Endothelial cell of umbilical vein (primary cell): Measurements from ENCODE around the gene TNRC6C. TPM values are rescaled to one million over a fixed set of nuclear protein-coding genes. Genes with fewer than 3 reads are reported as not detected.

Experiments used
- BruUV-seq: library from RNA; stranded (reverse); fragments of 400-500 nt; replicated peaks from 2 replicates; lab custom pipeline; 2021; lab: Mats Ljungman, UMichigan
- CTCF ChIA-PET: fragments of 300-600, 350-600 bp; sonication (Branson Sonifier 250); formaldehyde crosslinking; loops from one replicate; lab custom pipeline; 2021; ENCODE audit warnings: antibody characterized with exemption, inconsistent platforms; lab: Charles Lee
- POLR2A ChIA-PET: fragments of 300-600, 350-600 bp; sonication (Branson Sonifier 250); formaldehyde crosslinking; loops from one replicate; lab custom pipeline; 2021; ENCODE audit warnings: antibody characterized with exemption, inconsistent platforms; lab: Charles Lee
- DNase-seq: peaks from one replicate; pipeline ENCODE4 v3.0.0-alpha.2; 2011; ENCODE audit warnings: low read depth, low spot score
- FAIRE-seq: peaks from 2 replicates; lab custom pipeline; 2011; peaks lifted over from hg19 to GRCh38; lab: Jason Lieb, UNC
- H2AFZ ChIP-seq: 2 replicates; pipeline ENCODE4 v1.6.0; 2012; ENCODE audit warnings: low read depth, low read length, control low read depth, inconsistent platforms
- H3K27ac ChIP-seq: 2 replicates; pipeline ENCODE4 v1.5.1; 2011; ENCODE audit warnings: low read depth, mild to moderate bottlenecking, control low read depth, low read length, moderate library complexity; ENCODE audit not compliant: insufficient read depth
- H3K27me3 ChIP-seq, 2 experiments: 2 replicates each; pipeline versions ENCODE4 v1.6.0 to v1.6.1; 2011; ENCODE audit warnings: low read length in 2 of 2, mixed read lengths in 1 of 2; ENCODE audit not compliant: control insufficient read depth in 2 of 2, insufficient read depth in 2 of 2
- H3K36me3 ChIP-seq, 2 experiments: 2 replicates in 1 of 2; 3 replicates in 1 of 2; pipeline ENCODE4 v1.5.1; 2011; ENCODE audit warnings: low read length in 2 of 2, mild to moderate bottlenecking in 1 of 2, moderate library complexity in 1 of 2; ENCODE audit not compliant: control insufficient read depth in 2 of 2, insufficient read depth in 2 of 2; ENCODE audit errors: extremely low read depth in 1 of 2
- H3K4me1 ChIP-seq: 3 replicates; pipeline ENCODE4 v1.5.1; 2011; ENCODE audit warnings: mild to moderate bottlenecking, low read length; ENCODE audit not compliant: control insufficient read depth, insufficient read depth; ENCODE audit errors: extremely low read depth
- H3K4me2 ChIP-seq: 2 replicates; pipeline ENCODE4 v1.6.1; 2011; ENCODE audit warnings: low read length, control low read depth, mixed read lengths; ENCODE audit not compliant: insufficient read depth
- H3K4me3 ChIP-seq, 3 experiments: fragments of 200-600 bp in 1 of 3; sonication (generic), shearing (Covaris generic) in 1 of 3; replicated peaks in 1 of 3; 2 replicates each; pipeline ENCODE4 v1.5.1; 2011 to 2016; ENCODE audit warnings: control low read depth in 3 of 3, low read length in 3 of 3, mild to moderate bottlenecking in 2 of 3, inconsistent platforms in 1 of 3, low read depth in 1 of 3, moderate library complexity in 1 of 3; ENCODE audit not compliant: insufficient read depth in 1 of 3
- H3K79me2 ChIP-seq: 2 replicates; pipeline ENCODE4 v1.6.0; 2012; ENCODE audit warnings: low read length, inconsistent platforms; ENCODE audit not compliant: control insufficient read depth, insufficient read depth
- H3K9ac ChIP-seq: replicated peaks from 2 replicates; pipeline ENCODE3; 2011; ENCODE audit warnings: low read length, control low read depth; ENCODE audit not compliant: insufficient read depth; ENCODE audit errors: extremely low read depth
- H3K9me1 ChIP-seq: replicated peaks from 3 replicates; pipeline ENCODE4 v1.6.0; 2011; ENCODE audit warnings: mild to moderate bottlenecking, low read length; ENCODE audit not compliant: control insufficient read depth, insufficient read depth; ENCODE audit errors: extremely low read depth
- H3K9me3 ChIP-seq: replicated peaks from 2 replicates; pipeline ENCODE4 v1.5.1; 2012; ENCODE audit warnings: low read length, inconsistent platforms; ENCODE audit not compliant: control insufficient read depth, insufficient read depth
- H4K20me1 ChIP-seq: replicated peaks from 2 replicates; pipeline ENCODE3; 2011; ENCODE audit warnings: mild to moderate bottlenecking, low read length; ENCODE audit not compliant: control insufficient read depth, insufficient read depth; ENCODE audit errors: extremely low read depth
- CTCF ChIP-seq, 2 donors: IDR thresholded peaks; 1 replicate in 1 of 2; 2 replicates in 1 of 2; pipeline ENCODE4 v1.5.1; 2011; ENCODE audit warnings: low read length in 2 of 2, mild to moderate bottlenecking in 2 of 2, moderate library complexity in 2 of 2, control low read depth in 1 of 2, inconsistent platforms in 1 of 2, low read depth in 1 of 2; ENCODE audit not compliant: insufficient read depth in 1 of 2; ENCODE audit errors: extremely low read depth in 1 of 2
- EZH2 ChIP-seq: IDR thresholded peaks from 2 replicates; pipeline ENCODE4 v1.6.1; 2012; ENCODE audit warnings: borderline replicate concordance, low read depth, mild to moderate bottlenecking, moderate library complexity, low read length, inconsistent platforms; ENCODE audit not compliant: severe bottlenecking
- FOS ChIP-seq: IDR thresholded peaks from 2 replicates; pipeline ENCODE4 v1.6.1; 2011; ENCODE audit warnings: mild to moderate bottlenecking, low read length, moderate library complexity, borderline replicate concordance; ENCODE audit not compliant: insufficient read depth
- GATA2 ChIP-seq: IDR thresholded peaks from 2 replicates; pipeline ENCODE4 v1.7.0; 2011; ENCODE audit warnings: low read depth, mild to moderate bottlenecking, moderate library complexity, mixed read lengths, low read length; ENCODE audit not compliant: insufficient read length, insufficient read depth
- JUN ChIP-seq: IDR thresholded peaks from 2 replicates; pipeline ENCODE4 v1.6.1; 2011; ENCODE audit warnings: borderline replicate concordance, low read depth; ENCODE audit not compliant: insufficient read length, insufficient read depth
- MAX ChIP-seq: IDR thresholded peaks from 2 replicates; pipeline ENCODE4 v1.6.1; 2011; ENCODE audit not compliant: insufficient read depth, insufficient read length
- MYC ChIP-seq: IDR thresholded peaks from one replicate; pipeline ENCODE4 v1.6.1; 2011; ENCODE audit warnings: mild to moderate bottlenecking, low read depth, low read length
- POLR2A ChIP-seq: IDR thresholded peaks from 2 replicates; pipeline ENCODE4 v1.6.1; 2012; ENCODE audit warnings: low read depth, mild to moderate bottlenecking, control low read depth, low read length
- POLR2AphosphoS5 ChIP-seq: IDR thresholded peaks from 2 replicates; pipeline ENCODE4 v1.6.1; 2012; ENCODE audit warnings: low read depth, mild to moderate bottlenecking, control low read depth, low read length, moderate library complexity; ENCODE audit not compliant: insufficient read depth
- dilution Hi-C: fragments of 300-500 bp; cut with MboI; formaldehyde crosslinking; loops from one replicate; pipeline ENCODE4 v1.15.0; 2019; ENCODE audit warnings: low sequenced_read_pairs; ENCODE audit not compliant: extremely low pct_ligation_motif_present
- intact Hi-C: fragments of 100-400 bp; cut with micrococcal nuclease; formaldehyde crosslinking; loops from one replicate; pipeline ENCODE4 v1.10.0; 2022
- polyA plus RNA-seq, 4 experiments: library from polyadenylated mRNA; depleted of rRNA in 3 of 4; stranded (reverse) in 3 of 4; unstranded in 1 of 4; fragments of >200 nt; gene quantifications; 2 replicates each; pipeline versions ENCODE4 v1.2.1 to v1.2.3, GENCODE V29; 2011 to 2012; ENCODE audit warnings: missing spikeins in 1 of 4
- total RNA-seq: library from RNA; stranded (reverse); gene quantifications from 2 replicates; pipeline ENCODE4 v1.2.3, GENCODE V29; 2021

The TNRC6C gene
- total and polyA plus RNA-seq, 2 donors (not counting 3 experiments of a cell fraction or from before 2014, with no cell fraction given), result 2.1 to 17.5 TPM

GRCh38 chr17:78121801-78122215 lies 163.3 kb downstream of the TNRC6C start:
- FAIRE-seq (no peak), DNase-seq (no peak)
- H3K4me3 ChIP-seq, result no peak overlapping the region
- no peak overlapping the region for H2AFZ ChIP-seq
- no peak for TF ChIP-seq FOS
- no peak for TF ChIP-seq POLR2AphosphoS5
- TF ChIP-seq CTCF (IDR thresholded peaks at IDR 0.05; ENCODE audit: extremely low read depth in 1 of 2, insufficient read depth in 1 of 2, low read depth in 1 of 2, low read length in 2 of 2), result no peak
- no peak for TF ChIP-seq MYC
- TF ChIP-seq JUN, result no peak
- no peak for TF ChIP-seq POLR2A
- no peak for TF ChIP-seq MAX
- TF ChIP-seq EZH2, result no peak
- no peak for TF ChIP-seq GATA2
- H3K79me2 ChIP-seq, result no peaks in the 10 kb centered on the region
- intact Hi-C loops (no loop called here), dilution Hi-C loops (no loop called here)
- POLR2A ChIA-PET, result no interaction called here
- H3K9me3 ChIP-seq, result no peaks in the 10 kb centered on the region
- no peak overlapping the region for H3K9ac ChIP-seq
- H3K27ac ChIP-seq, result no peak overlapping the region
- no TSS peak for BruUV-seq
- CTCF ChIA-PET, result interaction anchor here (2.1 to 4.8 kb wide), 2 partner anchors 9 to 55 kb away, joined by 5 to 17 read pairs; no protein-coding TSS in a partner anchor
- H3K4me2 ChIP-seq, result no peak overlapping the region
- H3K9me1 ChIP-seq, result no peaks in the 10 kb centered on the region
- no peaks in the 10 kb centered on the region for H4K20me1 ChIP-seq
- no peaks in the 10 kb centered on the region for H3K4me1 ChIP-seq
- peaks cover 0 to 14% of the 10 kb centered on the region in 2 experiments for H3K36me3 ChIP-seq
- H3K27me3 ChIP-seq, result no peaks in the 10 kb centered on the region
